IMR-90 (cell line): Measurements from ENCODE around the gene NPRL2. TPM values are rescaled to one million over a fixed set of nuclear protein-coding genes. Genes with fewer than 3 reads are reported as not detected.
"Not testable (repeated sequence)": the region's sequence is repeated elsewhere in the genome, so short reads cannot be mapped to it uniquely, and the experiment has no call there.

Experiments used
- ATAC-seq: fragments of 200-7000 bp; cut with Tn5 transposase; 2 replicates; pipeline ENCODE4 v1.9.1; 2020; ENCODE audit warnings: low read depth, mild to moderate bottlenecking, moderate library complexity
- BruUV-seq: library from RNA; stranded (reverse); fragments of 400-500 nt; replicated peaks from 2 replicates; lab custom pipeline; 2021; lab: Mats Ljungman, UMichigan
- CTCF ChIA-PET: fragments of 300-600 bp; formaldehyde crosslinking; extraction: SDS; loops from one replicate; lab custom pipeline; 2021; ENCODE audit warnings: antibody characterized with exemption; lab: Yijun Ruan, JAX
- POLR2A ChIA-PET: fragments of 300-600 bp; sonication (Branson Sonifier 250); formaldehyde crosslinking; loops from one replicate; lab custom pipeline; 2022; ENCODE audit warnings: antibody characterized with exemption; ENCODE audit not compliant: unreplicated experiment; lab: Charles Lee
- DNase-seq: peaks from one replicate; pipeline ENCODE4 v3.0.0; 2013
- H2AFZ ChIP-seq: replicated peaks from 2 replicates; pipeline ENCODE3; 2013; ENCODE audit warnings: low read length, mild to moderate bottlenecking; ENCODE audit not compliant: poor library complexity
- H2AK5ac ChIP-seq: 2 replicates; pipeline ENCODE4 v1.6.1; 2013; ENCODE audit warnings: low read depth, low read length, inconsistent platforms
- H2AK9ac ChIP-seq: replicated peaks from 2 replicates; pipeline ENCODE3; 2013; ENCODE audit warnings: mild to moderate bottlenecking, low read depth, low read length, moderate library complexity; ENCODE audit not compliant: poor library complexity
- H2BK120ac ChIP-seq: 2 replicates; pipeline ENCODE4 v1.6.1; 2013; ENCODE audit warnings: low read depth, low read length, inconsistent platforms
- H2BK15ac ChIP-seq: 3 replicates; pipeline ENCODE4 v1.6.1; 2013; ENCODE audit warnings: low read depth, low read length, inconsistent platforms
- H2BK20ac ChIP-seq: 2 replicates; pipeline ENCODE4 v1.6.1; 2013; ENCODE audit warnings: low read depth, mild to moderate bottlenecking, inconsistent platforms, low read length, moderate library complexity
- H2BK5ac ChIP-seq: 2 replicates; pipeline ENCODE4 v1.6.1; 2013; ENCODE audit warnings: mild to moderate bottlenecking, low read depth, low read length, inconsistent platforms; ENCODE audit not compliant: poor library complexity, severe bottlenecking
- H3K14ac ChIP-seq: replicated peaks from 2 replicates; pipeline ENCODE4 v1.6.1; 2013; ENCODE audit warnings: low read depth, low read length, inconsistent platforms
- H3K18ac ChIP-seq: 2 replicates; pipeline ENCODE4 v1.6.1; 2013; ENCODE audit warnings: low read depth, low read length, control low read depth
- H3K23ac ChIP-seq: 2 replicates; pipeline ENCODE4 v1.6.1; 2013; ENCODE audit warnings: low read depth, low read length, inconsistent platforms
- H3K27ac ChIP-seq: 2 replicates; pipeline ENCODE4 v1.5.1; 2013; ENCODE audit warnings: mild to moderate bottlenecking, control low read depth, low read length; ENCODE audit not compliant: insufficient read depth
- H3K27me3 ChIP-seq: 2 replicates; pipeline ENCODE4 v1.6.1; 2013; ENCODE audit warnings: low read length; ENCODE audit not compliant: control insufficient read depth, insufficient read depth
- H3K36me3 ChIP-seq: 2 replicates; pipeline ENCODE4 v1.6.1; 2013; ENCODE audit warnings: low read length, mixed read lengths; ENCODE audit not compliant: control insufficient read depth, insufficient read depth
- H3K4ac ChIP-seq: 2 replicates; pipeline ENCODE4 v1.6.1; 2013; ENCODE audit warnings: low read depth, low read length, inconsistent platforms
- H3K4me1 ChIP-seq: 2 replicates; pipeline ENCODE4 v1.6.1; 2013; ENCODE audit warnings: low read length, mixed read lengths; ENCODE audit not compliant: control insufficient read depth, insufficient read depth
- H3K4me2 ChIP-seq: 2 replicates; pipeline ENCODE4 v1.6.1; 2013; ENCODE audit warnings: low read depth, mild to moderate bottlenecking, control low read depth, low read length, moderate library complexity
- H3K4me3 ChIP-seq: 2 replicates; pipeline ENCODE4 v1.5.1; 2013; ENCODE audit warnings: low read depth, mild to moderate bottlenecking, control low read depth, low read length, moderate library complexity; ENCODE audit not compliant: insufficient read depth
- H3K56ac ChIP-seq: 2 replicates; pipeline ENCODE4 v1.6.1; 2013; ENCODE audit warnings: low read length, inconsistent platforms; ENCODE audit not compliant: insufficient read depth; ENCODE audit errors: extremely low read depth
- H3K79me1 ChIP-seq, 2 experiments: 2 replicates each; pipeline ENCODE4 v1.6.1; 2013; ENCODE audit warnings: low read length in 2 of 2, inconsistent platforms in 1 of 2, low read depth in 1 of 2
- H3K9ac ChIP-seq: 2 replicates; pipeline ENCODE4 v1.6.1; 2013; ENCODE audit warnings: low read depth, low read length, control low read depth
- H3K9me1 ChIP-seq: 2 replicates; pipeline ENCODE4 v1.6.1; 2013; ENCODE audit warnings: low read length, inconsistent platforms; ENCODE audit not compliant: insufficient read depth
- H3K9me3 ChIP-seq: 2 replicates; pipeline ENCODE4 v1.6.1; 2013; ENCODE audit warnings: low read length; ENCODE audit not compliant: control insufficient read depth, insufficient read depth
- H4K20me1 ChIP-seq: 2 replicates; pipeline ENCODE4 v1.6.1; 2013; ENCODE audit warnings: low read length, inconsistent platforms; ENCODE audit not compliant: insufficient read depth
- H4K5ac ChIP-seq: 2 replicates; pipeline ENCODE4 v1.6.1; 2013; ENCODE audit warnings: mild to moderate bottlenecking, low read depth, low read length, control low read depth
- H4K8ac ChIP-seq, 2 experiments: 2 replicates each; pipeline ENCODE4 v1.6.1; 2013; ENCODE audit warnings: low read depth in 2 of 2, low read length in 2 of 2, control low read depth in 1 of 2, inconsistent platforms in 1 of 2
- H4K91ac ChIP-seq: 2 replicates; pipeline ENCODE4 v1.6.1; 2013; ENCODE audit warnings: low read depth, low read length, inconsistent platforms; ENCODE audit not compliant: insufficient read depth
- CEBPB ChIP-seq: IDR thresholded peaks from 2 replicates; pipeline ENCODE4 v1.6.1; 2012; ENCODE audit warnings: low read depth, low read length, improper control_type of control experiment
- CHD1 ChIP-seq: IDR thresholded peaks from 2 replicates; pipeline ENCODE4 v1.6.1; 2012; ENCODE audit warnings: low read depth, low read length, improper control_type of control experiment
- MAFK ChIP-seq: IDR thresholded peaks from 2 replicates; pipeline ENCODE4 v1.6.1; 2012; ENCODE audit warnings: low read depth, low read length, improper control_type of control experiment
- RCOR1 ChIP-seq: IDR thresholded peaks from 2 replicates; pipeline ENCODE4 v1.6.1; 2012; ENCODE audit warnings: mild to moderate bottlenecking, low read length, improper control_type of control experiment; ENCODE audit not compliant: insufficient replicate concordance
- SMC3 ChIP-seq: fragments of 150-350 bp; IDR thresholded peaks from 2 replicates; pipeline ENCODE4 v1.6.1; 2016; ENCODE audit warnings: low read depth, mild to moderate bottlenecking, antibody characterized with exemption, low read length, moderate library complexity
- WGBS, 2 experiments: methylation state at CpG; one replicate each; pipeline versions ENCODE4 v1.1.5 to v1.1.7; 2013; ENCODE audit warnings: missing lambda C conversion rate in 2 of 2; ENCODE audit not compliant: insufficient read length in 1 of 2; ENCODE audit errors: extremely low coverage in 2 of 2; 5-methylcytosine and 5-hydroxymethylcytosine counted together
- dilution Hi-C: fragments of 300-500 bp; cut with HindIII; formaldehyde crosslinking; loops from one replicate; pipeline ENCODE4 v1.14.3; 2018; ENCODE audit warnings: low sequenced_read_pairs; ENCODE audit not compliant: unreplicated experiment
- in situ Hi-C: fragments of 300-500 bp; cut with MboI; formaldehyde crosslinking; loops from 3 replicates; pipeline ENCODE4 v1.14.3; 2019; ENCODE audit warnings: low sequenced_read_pairs, inconsistent platforms, mixed read lengths
- intact Hi-C: fragments of 100-400 bp; cut with micrococcal nuclease; formaldehyde crosslinking; loops from 2 replicates; pipeline ENCODE4 v1.10.0; 2022
- polyA plus RNA-seq, 3 experiments: library from polyadenylated mRNA; depleted of rRNA; stranded (reverse); fragments of >200 nt; gene quantifications; 2 replicates each; pipeline ENCODE4 v1.2.3, GENCODE V29; 2012; ENCODE audit warnings: low replicate concordance in 1 of 3
- total RNA-seq: library from RNA; depleted of rRNA; stranded (reverse); fragments of >200 nt; gene quantifications from 2 replicates; pipeline ENCODE4 v1.2.3, GENCODE V29; 2012

Gene NPRL2
- total and polyA plus RNA-seq, 2 of the 4 experiments (the other 2 are of a cell fraction), result 38.3 to 38.7 TPM

DNA sequence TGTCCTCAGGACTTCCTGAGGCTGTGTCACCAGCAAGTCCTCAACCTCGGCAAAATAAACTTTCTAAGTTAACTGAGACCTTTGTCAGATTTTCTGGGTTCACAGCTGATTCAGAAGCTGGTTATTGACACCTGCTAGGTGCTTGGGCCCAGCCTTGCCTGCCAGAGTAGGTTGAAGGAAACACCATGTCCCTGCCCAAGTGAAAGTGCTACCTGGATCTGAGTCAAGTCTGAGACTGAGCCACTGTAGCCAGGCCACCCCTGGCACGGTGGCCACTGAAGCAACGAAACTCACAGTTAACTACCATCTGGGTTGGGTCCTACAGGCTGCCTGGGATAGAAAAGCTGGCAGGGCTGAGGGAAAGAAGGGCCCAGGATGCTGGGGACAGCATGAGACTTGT lies 36.2 kb downstream of the NPRL2 start:
- 89% methylated on average over 3 of the region's 3 CpGs; no CpG with 5 or more reads in 1 of the 2 experiments for WGBS, 2 experiments
- Histone ChIP-seq H3K36me3 (peaks cover 33% of the 10 kb centered on the region), H2AFZ (no peak overlapping the region), H3K9ac (no peak overlapping the region), H3K9me3 (peaks cover 2% of the 10 kb centered on the region; the same call in 1 of the 2 replicates), H3K14ac (no peak overlapping the region), H3K18ac (no peak overlapping the region), H3K23ac (no peak overlapping the region), H3K4me1 (peaks cover 6% of the 10 kb centered on the region; the same call in 1 of the 2 replicates), H3K9me1 (peaks cover 18% of the 10 kb centered on the region), H2BK15ac (no peak overlapping the region), H4K20me1 (0 out of 2 replicates have a peak, but pooled peaks cover 13% of the 10 kb centered on the region), H2BK120ac (no peak overlapping the region), H3K4ac (no peak overlapping the region), H4K91ac (no peak overlapping the region), H2AK9ac (no peak overlapping the region), H3K4me2 (no peak overlapping the region), H2BK20ac (no peak overlapping the region), H2BK5ac (no peak overlapping the region), H4K5ac (no peak overlapping the region), H3K4me3 (no peak overlapping the region), H3K27ac (no peak overlapping the region), H2AK5ac (no peak overlapping the region), H4K8ac (no peak overlapping the region), H3K79me1 (peaks cover 13 to 36% of the 10 kb centered on the region in 2 experiments), H3K27me3 (no peaks in the 10 kb centered on the region), H3K56ac (no peak overlapping the region)
- TF ChIP-seq SMC3 (no peak), CEBPB (no peak), RCOR1 (no peak), MAFK (no peak), CHD1 (no peak)
- intact Hi-C loops, result no loop called here
- no peak for DNase-seq
- ATAC-seq, result no peak
- dilution Hi-C loops, result no loop called here
- ChIA-PET POLR2A (no interaction called here), CTCF (no interaction called here)
- no TSS peak for BruUV-seq
- in situ Hi-C loops, result no loop called here

DNA sequence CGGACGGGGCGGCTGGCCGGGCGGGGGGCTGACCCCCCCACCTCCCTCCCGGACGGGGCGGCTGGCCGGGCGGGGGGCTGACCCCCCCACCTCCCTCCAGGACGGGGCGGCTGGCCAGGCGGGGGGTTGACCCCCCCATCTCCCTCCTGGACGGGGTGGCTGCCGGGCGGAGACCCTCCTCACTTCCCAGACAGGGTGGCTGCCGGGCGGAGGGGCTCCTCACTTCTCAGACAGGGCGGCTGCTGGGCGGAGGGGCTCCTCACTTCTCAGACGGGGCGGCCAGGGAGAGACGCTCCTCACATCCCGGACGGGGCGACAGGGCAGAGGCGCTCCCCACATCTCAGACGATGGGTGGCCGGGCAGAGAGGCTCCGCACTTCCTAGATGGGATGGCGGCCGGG lies 38.5 kb downstream of the NPRL2 start:
- H3K9ac ChIP-seq, POLR2A ChIA-PET, H4K5ac ChIP-seq, BruUV-seq, H2AFZ ChIP-seq, intact Hi-C loops, H3K4ac ChIP-seq, H2AK5ac ChIP-seq, ATAC-seq, H3K18ac ChIP-seq, H3K4me2 ChIP-seq, H3K4me3 ChIP-seq, H3K56ac ChIP-seq, H4K8ac ChIP-seq, H3K27ac ChIP-seq, H2BK15ac ChIP-seq, in situ Hi-C loops, DNase-seq, H3K23ac ChIP-seq, H2BK120ac ChIP-seq, H2BK20ac ChIP-seq, CTCF ChIA-PET, H3K27me3 ChIP-seq, H3K9me3 ChIP-seq, H2BK5ac ChIP-seq, H3K14ac ChIP-seq, dilution Hi-C loops, H4K91ac ChIP-seq, H2AK9ac ChIP-seq, H3K4me1 ChIP-seq: not testable (repeated sequence)
- Histone ChIP-seq H3K79me1 (peaks cover 3 to 17% of the 10 kb centered on the region in 2 experiments; a peak in 2 of 4 replicates), H4K20me1 (0 out of 2 replicates have a peak, but pooled peaks cover 11% of the 10 kb centered on the region), H3K9me1 (peaks cover 11% of the 10 kb centered on the region), H3K36me3 (peaks cover 11% of the 10 kb centered on the region)
- WGBS, 2 experiments, result 100% methylated on average over 3 of the region's 32 CpGs; no CpG with 5 or more reads in 1 of the 2 experiments
